HG03354 (cell line): ENCODE results near the gene CTDSPL2.
"Not testable (repeated sequence)": the region's sequence is repeated elsewhere in the genome, so short reads cannot be mapped to it uniquely, and the experiment has no call there.

Experiments
- ATAC-seq: cut with Tn5 transposase; IDR thresholded peaks from one replicate; pipeline ENCODE4 v1.9.1; 2021; ENCODE audit warnings: mild to moderate bottlenecking; ENCODE audit not compliant: unreplicated experiment, poor library complexity, severe bottlenecking

The CTDSPL2 gene

GRCh38 chr15:44536302-44536961, 109.0 kb downstream of the CTDSPL2 start:
- ATAC-seq: peak; percentile 58

- ATAC-seq: peak; percentile 91
Measured at GRCh38 chr15:44536962-44537734, 109.7 kb downstream of the CTDSPL2 start, which contains the start of gene EIF3J. EIF3J (plus strand) TSS chr15:44537147; CDS start chr15:44537195, 48 bp downstream.

- ATAC-seq: no peak
Measured at GRCh38 chr15:44537735-44538240, 110.4 kb downstream of the CTDSPL2 start.

DNA sequence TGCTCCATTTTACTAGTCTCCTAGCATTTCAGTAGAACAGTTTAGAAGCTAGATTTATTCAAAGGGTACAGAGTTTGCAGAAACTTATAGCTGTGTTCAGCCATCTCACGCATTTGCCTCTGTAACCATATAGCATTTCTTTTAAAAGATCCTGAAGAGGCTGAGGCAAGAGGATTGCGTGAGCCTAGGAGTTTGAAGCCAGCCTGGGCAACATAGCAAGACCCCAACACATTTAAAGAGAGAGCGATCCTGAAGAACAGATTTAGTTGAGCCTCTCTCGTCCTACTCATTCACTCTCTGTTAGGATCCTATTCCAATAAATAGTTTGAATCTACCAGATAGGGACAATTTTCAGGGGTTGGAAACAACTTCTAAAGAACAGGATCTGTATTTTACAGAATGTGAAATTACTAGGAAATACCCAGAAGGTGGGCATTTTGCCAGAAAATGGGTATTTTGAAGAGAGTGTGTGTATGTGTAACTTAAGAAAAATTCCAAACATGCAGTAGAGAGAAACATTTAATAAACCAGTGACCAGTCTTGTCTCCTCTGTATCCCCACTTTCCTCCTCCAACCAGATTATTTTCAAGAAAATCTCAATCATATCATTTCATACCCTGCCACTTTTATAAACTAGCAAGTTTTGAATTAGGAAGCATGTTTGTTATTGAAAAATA, 114.0 kb downstream of the CTDSPL2 start:
- no peak for ATAC-seq

GRCh38 chr15:44542596-44542995, 115.2 kb downstream of the CTDSPL2 start:
- ATAC-seq: no peak

GRCh38 chr15:44544745-44545144, 117.3 kb downstream of the CTDSPL2 start:
- ATAC-seq: not testable (repeated sequence)

GRCh38 chr15:44545913-44546802, 118.7 kb downstream of the CTDSPL2 start:
- ATAC-seq: peak; percentile 82

- not testable (repeated sequence) for ATAC-seq
Measured at GRCh38 chr15:44549152-44549551, 121.7 kb downstream of the CTDSPL2 start.

GRCh38 chr15:44550256-44550655, 122.8 kb downstream of the CTDSPL2 start:
- no peak for ATAC-seq

GRCh38 chr15:44550734-44551133, 123.3 kb downstream of the CTDSPL2 start:
- ATAC-seq: no peak

DNA sequence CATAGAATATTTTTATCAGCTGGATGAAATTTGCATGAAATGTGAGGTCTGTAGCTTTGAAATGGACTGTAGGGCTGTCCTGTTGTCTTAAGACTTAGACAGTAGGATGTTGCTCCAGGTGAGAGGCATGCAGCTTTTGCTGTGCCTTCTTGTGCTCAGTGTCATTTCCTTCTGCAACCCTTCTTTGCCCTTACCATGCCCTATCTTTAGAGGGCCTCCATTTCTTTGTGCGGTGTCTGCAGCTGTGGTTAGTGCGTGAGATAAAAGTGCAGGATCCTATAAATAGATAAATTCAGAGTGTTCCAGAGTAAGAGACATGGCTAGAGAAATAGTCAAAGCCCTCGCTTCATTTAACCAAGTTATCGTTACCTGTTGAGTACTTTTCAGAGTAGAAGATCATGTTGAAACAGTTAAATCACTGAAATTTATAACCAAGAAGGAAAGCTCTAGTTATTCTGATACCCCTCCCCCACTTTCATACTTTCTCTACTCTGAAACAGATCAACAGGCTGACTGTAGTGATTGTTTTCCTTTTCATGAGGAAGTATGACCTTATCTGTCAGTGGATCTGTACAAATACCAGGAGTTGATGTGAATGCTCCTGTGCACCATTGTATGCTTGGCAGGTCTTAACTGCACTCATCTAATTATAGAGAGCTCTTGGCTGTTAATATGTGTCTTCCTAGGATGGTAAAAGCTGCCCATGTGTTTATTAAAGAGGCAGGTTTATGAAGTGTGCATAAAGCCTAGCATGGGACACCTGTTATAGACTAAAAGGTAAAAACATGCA, 127.7 kb downstream of the CTDSPL2 start:
- ATAC-seq: no peak

GRCh38 chr15:44560926-44561325, 133.5 kb downstream of the CTDSPL2 start:
- not testable (repeated sequence) for ATAC-seq

DNA sequence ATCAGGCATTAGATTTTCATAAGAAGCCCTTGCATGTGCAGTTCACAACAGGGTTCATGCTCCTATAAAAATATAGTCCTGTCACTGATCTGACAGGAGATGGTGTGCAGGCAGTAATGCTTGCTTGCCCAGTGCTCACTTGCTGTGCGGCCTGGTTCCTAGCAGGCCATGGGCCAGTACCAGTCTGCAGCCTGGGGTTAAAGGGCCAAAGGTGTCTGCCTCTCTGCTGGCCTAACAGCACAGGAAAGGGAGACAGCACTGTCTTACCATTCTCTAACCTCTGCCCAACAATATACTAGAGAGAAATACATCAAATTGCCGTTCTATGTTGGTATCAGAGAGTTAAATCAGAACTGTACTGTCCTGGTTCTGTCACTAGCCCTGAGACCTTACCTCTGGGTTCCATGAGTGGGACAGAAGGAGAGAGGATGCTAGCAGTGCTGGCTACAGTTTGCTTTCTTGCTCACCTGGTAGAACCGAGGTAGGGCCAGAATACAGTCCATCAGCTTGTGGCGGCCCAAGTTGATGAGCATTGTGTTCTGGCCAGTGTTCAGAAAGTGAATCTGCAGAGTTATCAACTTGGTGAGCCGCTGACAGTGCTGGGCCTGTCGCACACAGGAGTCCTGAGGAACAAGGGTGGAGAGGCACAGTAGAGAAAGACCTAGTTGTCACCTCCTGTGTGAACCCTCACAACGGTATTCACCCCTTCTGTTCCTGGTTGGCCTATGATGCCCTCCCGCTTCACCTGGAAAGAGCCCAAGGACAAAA, 138.1 kb downstream of the CTDSPL2 start:
- ATAC-seq: no peak

- ATAC-seq: no peak
Measured at GRCh38 chr15:44566155-44566540, 138.7 kb downstream of the CTDSPL2 start.

- no peak for ATAC-seq
Measured at GRCh38 chr15:44568338-44568737, 140.9 kb downstream of the CTDSPL2 start.

DNA sequence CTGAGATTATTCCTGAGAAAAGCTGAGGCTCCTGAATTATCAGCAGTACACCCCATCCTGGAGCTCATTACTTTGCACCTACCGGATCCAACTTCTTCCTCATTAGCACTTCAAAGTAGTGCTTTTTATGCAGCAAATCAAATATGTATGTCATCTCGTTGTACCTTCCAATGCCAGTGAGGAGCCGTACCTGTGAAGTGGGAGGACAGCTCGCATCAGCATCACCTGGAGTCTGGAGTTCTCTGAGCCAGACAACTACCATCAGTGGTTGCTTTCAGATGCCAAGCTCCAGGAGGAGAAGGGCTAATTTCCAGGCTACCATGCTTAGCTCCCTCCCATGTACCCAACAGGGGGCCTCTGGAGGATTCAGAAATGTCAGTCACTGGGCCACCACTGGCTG, 141.9 kb downstream of the CTDSPL2 start:
- ATAC-seq: no peak

GRCh38 chr15:44570361-44570760, 142.9 kb downstream of the CTDSPL2 start:
- ATAC-seq: no peak

- ATAC-seq: no peak
Measured at GRCh38 chr15:44573386-44573785, 146.0 kb downstream of the CTDSPL2 start.
